ENCODE data around the gene SPATA17. TPM values are rescaled to one million over a fixed set of nuclear protein-coding genes. Genes with fewer than 3 reads are reported as not detected.

The SPATA17 gene
- total and polyA plus RNA-seq, 2 of the 13 experiments (the other 11 are each of a cell fraction or from before 2014, with no cell fraction given): 0.48 to 1.7 TPM

GRCh38 chr1:217899614-217900013, 268.5 kb downstream of the SPATA17 start (continued):
- TF ChIP-seq HNF1B (CRISPR knock-in tag; IDR thresholded peaks at IDR 0.05) (no peak), ZNF770 (CRISPR knock-in tag; IDR thresholded peaks at IDR 0.05) (no peak), GTF3A (CRISPR knock-in tag; conservative IDR thresholded peaks at IDR 0.05) (no peak), FUBP1 (CRISPR knock-in tag; IDR thresholded peaks at IDR 0.05; ENCODE audit: borderline replicate concordance) (no peak)

GRCh38 chr1:217907504-217907903, 276.4 kb downstream of the SPATA17 start:
- H3K9me3 ChIP-seq (ENCODE audit: low read length): no peaks in the 10 kb centered on the region
- WGBS (ENCODE audit: low lambda C conversion rate): 4% methylated on average over 2 of the region's 2 CpGs
- TF ChIP-seq MAFK (conservative IDR thresholded peaks at IDR 0.05 in 1 of 2, IDR thresholded peaks at IDR 0.05 in 1 of 2; ENCODE audit: low read length in 2 of 2) (peak; percentile 38 to 57; a peak in 3 of 4 replicates), ZNF337 (CRISPR knock-in tag; IDR thresholded peaks at IDR 0.05; ENCODE audit: borderline replicate concordance, low read depth) (no peak), MAFF (IDR thresholded peaks at IDR 0.05; ENCODE audit: low read depth, low read length) (peak; percentile 57)
- intact Hi-C loops (cut with micrococcal nuclease; ENCODE audit: unreplicated experiment) (no loop called here), in situ Hi-C loops (cut with HindIII; ENCODE audit: extremely low pct_ligation_motif_present, low pct_unique_long_range_greater_than_20kb) (no loop called here)
- no TSS peak for BruUV-seq (replicated peaks)
- H4K20me1 ChIP-seq (ENCODE audit: insufficient read depth, low read length): no peaks in the 10 kb centered on the region
- FAIRE-seq (no peak), ATAC-seq (no peak), DNase-seq (ENCODE audit: low spot score) (no peak)
- H2AFZ ChIP-seq (ENCODE audit: low read length): no peak overlapping the region
- CTCF ChIA-PET (ENCODE audit: low intra/inter-chr PET ratio, low total read pairs): no interaction called here
- no peaks in the 10 kb centered on the region for H3K36me3 ChIP-seq (replicated peaks in 1 of 2; ENCODE audit: control insufficient read depth in 1 of 2, insufficient read depth in 2 of 2, low read length in 2 of 2)
- no peaks in the 10 kb centered on the region for H3K27me3 ChIP-seq (ENCODE audit: control insufficient read depth in 1 of 2, insufficient read depth in 2 of 2, low read length in 2 of 2)
- POLR2A ChIA-PET: no interaction called here
- H3K4me2 ChIP-seq (ENCODE audit: low read depth, low read length): no peak overlapping the region
- H3K9ac ChIP-seq (ENCODE audit: insufficient read depth, low read depth, low read length): no peak overlapping the region
- no peak overlapping the region for H3K4me3 ChIP-seq (replicated peaks in 1 of 3; ENCODE audit: insufficient read depth in 1 of 3, low read depth in 2 of 3, low read length in 3 of 3)
- no peaks in the 10 kb centered on the region for H3K79me2 ChIP-seq (ENCODE audit: insufficient read depth, low read length)
- H3K4me1 ChIP-seq (ENCODE audit: insufficient read depth, low read length): no peaks in the 10 kb centered on the region
- H3K27ac ChIP-seq (ENCODE audit: extremely low read length, insufficient read depth, low read length): no peak overlapping the region

All from HepG2 (cell line).